ENCODE results near the gene TNFSF13.
A peak's percentile ranks its signal among the peaks of the same experiment; 100 is the strongest.

GRCh38 chr17:7523033-7523432, 35.5 kb upstream of the TNFSF13 start:
- TF ChIP-seq, protein P1, sequence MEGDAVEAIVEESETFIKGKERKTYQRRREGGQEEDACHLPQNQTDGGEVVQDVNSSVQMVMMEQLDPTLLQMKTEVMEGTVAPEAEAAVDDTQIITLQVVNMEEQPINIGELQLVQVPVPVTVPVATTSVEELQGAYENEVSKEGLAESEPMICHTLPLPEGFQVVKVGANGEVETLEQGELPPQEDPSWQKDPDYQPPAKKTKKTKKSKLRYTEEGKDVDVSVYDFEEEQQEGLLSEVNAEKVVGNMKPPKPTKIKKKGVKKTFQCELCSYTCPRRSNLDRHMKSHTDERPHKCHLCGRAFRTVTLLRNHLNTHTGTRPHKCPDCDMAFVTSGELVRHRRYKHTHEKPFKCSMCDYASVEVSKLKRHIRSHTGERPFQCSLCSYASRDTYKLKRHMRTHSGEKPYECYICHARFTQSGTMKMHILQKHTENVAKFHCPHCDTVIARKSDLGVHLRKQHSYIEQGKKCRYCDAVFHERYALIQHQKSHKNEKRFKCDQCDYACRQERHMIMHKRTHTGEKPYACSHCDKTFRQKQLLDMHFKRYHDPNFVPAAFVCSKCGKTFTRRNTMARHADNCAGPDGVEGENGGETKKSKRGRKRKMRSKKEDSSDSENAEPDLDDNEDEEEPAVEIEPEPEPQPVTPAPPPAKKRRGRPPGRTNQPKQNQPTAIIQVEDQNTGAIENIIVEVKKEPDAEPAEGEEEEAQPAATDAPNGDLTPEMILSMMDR (IDR thresholded peaks at IDR 0.05) = peak in 3 of 4 experiments; percentile 26 to 51 (median 49)
- TF ChIP-seq EP300 (IDR thresholded peaks at IDR 0.05) = no peak
- no peak for TF ChIP-seq POLR2A (IDR thresholded peaks at IDR 0.05)
